GM12872 (cell line): ENCODE measurements around the gene OTUB2.

ENCODE experiments used
- CTCF ChIP-seq: IDR thresholded peaks from 3 replicates; pipeline ENCODE4 v1.5.1; 2011; ENCODE audit warnings: low read depth, mild to moderate bottlenecking, low read length, moderate library complexity; ENCODE audit not compliant: insufficient read depth

The OTUB2 gene

DNA sequence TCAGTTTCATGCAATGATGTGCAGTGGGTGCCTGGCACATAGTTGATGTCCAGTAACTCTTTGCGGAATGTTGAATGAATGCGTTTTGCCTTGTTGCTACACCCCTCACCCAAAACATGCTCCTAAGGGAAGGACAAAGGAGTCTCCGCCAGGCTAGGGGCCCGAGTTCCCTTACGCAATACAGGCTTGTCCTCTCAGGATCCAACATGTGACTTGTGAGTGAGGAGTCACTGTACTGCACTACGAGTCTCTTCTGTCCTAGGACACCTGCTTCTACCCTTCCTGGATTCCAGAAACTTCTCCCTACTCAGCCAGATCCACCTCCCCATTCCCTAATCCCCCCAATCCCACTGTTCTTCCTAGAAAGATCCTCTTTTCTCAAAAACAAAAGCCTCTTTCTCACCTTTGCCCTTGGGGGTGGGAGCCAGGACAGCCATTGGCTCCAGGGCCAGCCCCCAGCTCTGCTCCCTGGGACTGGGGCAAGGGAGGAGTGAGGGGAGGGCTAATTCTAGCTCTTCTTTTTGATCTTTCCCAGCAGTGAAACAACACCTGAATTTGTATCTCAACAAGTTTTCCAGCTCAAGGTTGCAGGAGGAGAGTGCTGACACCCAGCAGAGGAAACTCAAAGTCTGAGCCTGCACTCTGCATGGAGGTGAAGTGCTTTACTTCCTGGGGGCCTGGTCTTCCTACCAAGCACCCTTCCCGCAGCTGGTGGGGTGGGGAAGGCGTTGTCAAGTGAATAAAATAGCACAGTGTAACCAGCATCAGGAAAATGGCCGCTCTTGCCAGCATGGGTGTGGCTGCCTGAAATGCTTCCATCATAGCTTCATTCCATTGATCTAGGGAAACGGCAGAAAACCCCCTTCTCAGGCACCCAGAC, 3.4 kb upstream of the OTUB2 start:
- TF ChIP-seq CTCF: no peak

GRCh38 chr14:94024549-94024948, 1.6 kb upstream of the OTUB2 start:
- TF ChIP-seq CTCF: no peak

DNA sequence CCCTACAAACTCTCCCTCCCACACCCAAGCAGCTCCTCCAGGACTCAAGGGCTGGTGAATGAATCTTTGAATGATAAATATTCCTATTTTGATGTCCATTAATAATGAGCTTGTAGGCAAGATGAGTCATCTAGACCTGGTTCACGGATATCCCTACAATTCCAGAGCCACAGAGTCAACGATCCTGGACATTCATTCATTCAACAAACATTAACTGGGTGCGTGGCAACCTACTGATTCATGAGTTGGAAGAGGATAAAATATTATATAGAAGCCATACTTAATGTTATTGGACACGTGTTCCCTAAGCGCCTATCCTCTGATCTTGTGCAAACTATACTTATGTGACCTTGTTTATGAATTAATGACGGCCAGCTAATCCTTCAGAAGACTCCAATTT, 420 bp upstream of the OTUB2 start:
- TF ChIP-seq CTCF: no peak

GRCh38 chr14:94026889-94027469, 839 bp downstream of the OTUB2 start:
- TF ChIP-seq CTCF: no peak

- TF ChIP-seq CTCF: no peak
Measured at GRCh38 chr14:94027566-94028449, 1.7 kb downstream of the OTUB2 start.

GRCh38 chr14:94028450-94028826, 2.3 kb downstream of the OTUB2 start:
- no peak for TF ChIP-seq CTCF

GRCh38 chr14:94029265-94029664, 3.1 kb downstream of the OTUB2 start:
- TF ChIP-seq CTCF: no peak
